Stimulated activated CD4-positive, alpha-beta T cell treated with anti-CD3 and anti-CD28 coated beads, Interleukin-12 subunit alpha, Interleukin-12 subunit beta, amount 100 ng/mL, for 48 hours (primary cell): ENCODE measurements around the gene OGFOD3.

Source experiments
- DNase-seq, 3 donors: peaks; one replicate each; pipeline ENCODE4 v3.0.0-alpha.2; 2020; ENCODE audit warnings: low read depth in 2 of 3, low spot score in 1 of 3

OGFOD3 gene

GRCh38 chr17:82447876-82448275, 29.5 kb upstream of the OGFOD3 start:
- no peak for DNase-seq

- no peak for DNase-seq
Measured at GRCh38 chr17:82446649-82447048, 28.3 kb upstream of the OGFOD3 start.

GRCh38 chr17:82446124-82446523, 27.7 kb upstream of the OGFOD3 start:
- no peak for DNase-seq

- DNase-seq = no peak
Measured at GRCh38 chr17:82445542-82445941, 27.2 kb upstream of the OGFOD3 start.

GRCh38 chr17:82444941-82445521, 26.6 kb upstream of the OGFOD3 start:
- no peak for DNase-seq

GRCh38 chr17:82444284-82444893, 26.0 kb upstream of the OGFOD3 start:
- DNase-seq = no peak

GRCh38 chr17:82443465-82444283, 25.3 kb upstream of the OGFOD3 start:
- no peak for DNase-seq

- DNase-seq = no peak
Measured at GRCh38 chr17:82442643-82443464, 24.5 kb upstream of the OGFOD3 start.

GRCh38 chr17:82441691-82442487, 23.5 kb upstream of the OGFOD3 start:
- no peak for DNase-seq

- DNase-seq = no peak
Measured at GRCh38 chr17:82440991-82441627, 22.7 kb upstream of the OGFOD3 start.

- no peak for DNase-seq
Measured at GRCh38 chr17:82440469-82440981, 22.1 kb upstream of the OGFOD3 start.

GRCh38 chr17:82439829-82440365, 21.5 kb upstream of the OGFOD3 start:
- no peak for DNase-seq

- no peak for DNase-seq
Measured at GRCh38 chr17:82439194-82439828, 20.9 kb upstream of the OGFOD3 start.

- DNase-seq = no peak
Measured at GRCh38 chr17:82438401-82439193, 20.2 kb upstream of the OGFOD3 start.

- no peak for DNase-seq
Measured at GRCh38 chr17:82437325-82437668, 18.9 kb upstream of the OGFOD3 start.

- no peak for DNase-seq
Measured at GRCh38 chr17:82436601-82437324, 18.4 kb upstream of the OGFOD3 start.

GRCh38 chr17:82435601-82436583, 17.5 kb upstream of the OGFOD3 start:
- DNase-seq = no peak
